Forelimb muscle (tissue), 1 donor: ENCODE results near the gene LOXL4. TPM values are rescaled to one million over a fixed set of nuclear protein-coding genes. Genes with fewer than 3 reads are reported as not detected.

Source experiments
- DNase-seq: peaks from one replicate; pipeline ENCODE4 v3.0.0-alpha.2; 2013; ENCODE audit warnings: low read depth
- polyA plus RNA-seq: library from polyadenylated mRNA; unstranded; fragments of 120-200 nt; gene quantifications from one replicate; pipeline ENCODE4 v1.2.1, GENCODE V29; 2013; ENCODE audit not compliant: insufficient read length

The LOXL4 gene
- polyA plus RNA-seq, 1 donor = 9.5 TPM

GRCh38 chr10:98295401-98295811 is 27.4 kb upstream of the LOXL4 start:
- no peak for DNase-seq

GRCh38 chr10:98294270-98294627 is 26.3 kb upstream of the LOXL4 start:
- no peak for DNase-seq

- DNase-seq = no peak
These were observed 25.7 kb upstream of the LOXL4 start for GRCh38 chr10:98293550-98294269.

DNA sequence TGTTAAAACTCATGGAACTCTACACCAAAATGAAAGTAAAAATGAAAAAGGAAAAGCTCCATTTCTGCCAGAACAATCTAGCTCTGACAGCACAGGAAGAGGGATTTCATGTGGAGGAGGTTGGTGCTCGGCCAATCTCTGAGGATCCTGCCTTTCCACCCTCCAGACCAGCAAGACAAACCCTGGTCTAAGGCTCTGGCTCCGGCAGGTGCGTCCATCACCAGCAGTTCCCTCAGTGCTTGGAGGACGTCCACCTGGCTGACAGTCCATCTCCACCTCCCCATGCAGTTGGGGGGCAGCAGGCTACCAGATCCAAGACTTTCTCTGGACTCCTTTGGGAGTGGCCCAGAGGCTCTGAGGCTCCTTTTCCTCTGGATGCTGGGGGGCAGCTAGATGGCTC is 25.0 kb upstream of the LOXL4 start:
- no peak for DNase-seq

- DNase-seq = no peak
These were observed 21.8 kb upstream of the LOXL4 start for GRCh38 chr10:98289802-98290209.

GRCh38 chr10:98287321-98287720 is 19.3 kb upstream of the LOXL4 start:
- DNase-seq = no peak

GRCh38 chr10:98286419-98286818 is 18.4 kb upstream of the LOXL4 start:
- DNase-seq = no peak

GRCh38 chr10:98285416-98285815 is 17.4 kb upstream of the LOXL4 start:
- no peak for DNase-seq

GRCh38 chr10:98276311-98276710 is 8.3 kb upstream of the LOXL4 start:
- DNase-seq = no peak

- no peak for DNase-seq
These were observed 6.6 kb upstream of the LOXL4 start for GRCh38 chr10:98274562-98274961.

- no peak for DNase-seq
These were observed 5.3 kb upstream of the LOXL4 start for GRCh38 chr10:98273057-98273850.

GRCh38 chr10:98272656-98273055 is 4.7 kb upstream of the LOXL4 start:
- DNase-seq = no peak

DNA sequence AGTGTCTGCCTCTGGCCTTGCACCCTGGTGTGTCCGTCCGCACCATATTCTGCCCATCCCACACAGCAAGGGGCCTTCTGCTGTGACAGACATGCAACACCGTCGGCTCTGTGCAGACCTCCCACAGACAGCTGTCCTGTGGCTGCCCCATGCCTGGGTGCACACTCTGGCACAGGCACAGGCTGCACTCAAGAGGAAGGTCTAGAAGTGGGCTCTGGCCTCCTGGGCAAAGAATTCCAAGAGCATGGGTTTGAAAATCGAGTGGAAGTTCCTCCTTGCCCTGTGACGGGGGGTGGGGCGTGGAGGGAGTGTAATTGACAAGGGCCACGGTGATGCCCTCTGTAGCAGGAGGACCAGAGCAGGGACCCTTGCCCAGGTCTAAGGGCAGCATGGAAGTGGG is 4.3 kb upstream of the LOXL4 start:
- no peak for DNase-seq

DNA sequence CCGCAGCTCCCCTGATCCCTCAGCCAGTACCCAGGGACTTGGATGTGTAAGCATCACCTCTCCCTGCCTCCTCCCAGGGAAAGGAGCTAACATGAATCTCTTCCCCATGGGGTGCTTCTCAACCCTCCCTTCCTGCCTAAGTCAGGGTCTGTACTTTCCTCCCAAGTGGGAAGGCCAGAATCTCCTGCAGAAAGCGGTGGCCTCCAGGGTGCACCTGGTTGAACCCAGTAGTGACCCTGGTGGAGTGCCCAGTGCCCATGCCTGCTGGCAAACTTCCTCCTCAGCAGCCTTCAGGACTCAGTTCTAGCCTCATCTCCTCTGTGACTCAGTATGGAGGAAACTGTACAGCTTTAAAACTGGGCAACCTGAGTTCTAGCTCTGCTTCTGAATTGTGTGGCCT is 2.8 kb upstream of the LOXL4 start:
- DNase-seq = no peak

- DNase-seq = no peak
These were observed 2.2 kb upstream of the LOXL4 start for GRCh38 chr10:98270073-98270740.

DNA sequence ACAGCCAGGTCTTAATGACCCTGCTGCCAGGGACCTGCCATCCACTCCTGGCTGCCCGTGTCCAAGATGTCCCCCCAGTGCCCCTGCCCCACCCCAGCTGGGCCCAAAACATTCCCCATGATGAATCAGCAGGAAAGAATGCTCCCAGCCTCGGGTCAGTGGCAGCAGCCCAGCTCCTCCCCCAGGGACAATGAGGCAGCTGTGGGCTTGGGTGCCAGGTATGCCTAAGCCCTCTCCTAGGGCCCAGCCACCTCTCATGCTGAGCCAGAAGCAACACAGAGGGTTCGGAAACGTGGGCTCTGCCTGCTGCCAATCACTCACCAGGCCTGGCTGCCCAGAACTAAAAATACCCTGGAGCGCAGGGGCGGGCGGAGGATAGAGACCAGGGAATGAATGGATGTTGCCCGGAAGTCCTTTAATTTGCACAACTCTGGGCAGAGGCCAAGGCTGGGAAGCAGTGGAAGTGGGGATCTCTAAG is 1.5 kb upstream of the LOXL4 start:
- no peak for DNase-seq

GRCh38 chr10:98268694-98269431 is 869 bp upstream of the LOXL4 start:
- DNase-seq = no peak

DNA sequence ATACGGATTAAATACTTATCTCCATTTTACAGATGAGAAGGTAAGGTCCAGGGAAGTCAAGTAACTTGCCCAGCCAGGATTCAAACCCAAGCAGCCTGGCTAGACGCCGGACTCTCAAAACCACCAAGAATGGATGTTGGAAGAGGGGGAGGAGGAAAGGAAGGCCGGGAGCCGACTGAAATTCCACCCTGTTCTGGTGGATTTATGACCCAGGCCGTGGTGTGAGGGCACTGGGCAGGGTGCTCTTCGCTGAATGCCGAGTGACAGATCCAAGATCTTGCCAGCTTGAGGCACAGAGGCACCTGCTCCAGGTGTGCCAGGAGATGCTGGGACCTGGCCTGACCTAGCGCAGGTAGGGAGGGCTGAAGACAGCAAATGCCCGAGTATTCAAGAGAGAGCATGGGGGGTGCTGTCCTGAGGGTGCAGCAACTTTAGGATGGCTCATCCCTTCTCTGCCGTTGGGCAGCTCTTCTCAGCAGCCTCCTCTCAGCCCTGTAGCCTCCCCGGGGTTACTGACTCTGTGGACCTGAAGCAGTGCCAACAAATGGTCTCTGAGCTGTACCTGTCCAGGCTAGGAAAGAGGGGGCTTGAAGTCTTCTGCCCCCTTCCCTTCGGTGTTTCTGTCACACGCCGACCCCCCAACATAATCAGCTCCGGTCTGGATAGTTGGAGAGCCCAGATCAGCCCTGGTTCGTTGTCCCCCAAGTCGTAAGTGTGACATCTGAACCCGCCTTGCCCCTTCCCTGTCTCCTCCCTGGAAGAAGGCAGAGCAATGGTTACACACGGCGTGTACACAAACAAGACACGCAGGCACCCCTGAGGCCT is 713 bp downstream of the LOXL4 start:
- no peak for DNase-seq

DNA sequence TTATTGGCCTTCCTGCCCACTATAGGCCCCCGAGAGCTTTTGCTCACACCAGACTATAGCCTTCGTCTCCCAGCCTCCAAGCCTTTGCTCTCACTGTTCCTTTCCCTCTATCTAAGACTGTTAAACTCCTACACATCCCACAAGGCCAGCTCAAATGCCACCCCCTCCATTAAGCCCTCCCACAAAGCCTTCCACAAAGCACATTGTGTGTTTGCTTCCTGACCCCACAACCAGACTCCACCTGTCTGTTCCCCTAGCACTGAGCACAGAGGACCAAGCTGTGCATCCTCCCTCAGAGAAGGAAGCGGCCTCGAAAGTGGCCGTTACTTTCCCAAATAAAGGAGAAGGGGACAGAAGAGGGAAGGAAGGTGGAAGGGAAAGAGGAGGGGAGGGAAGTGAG is 1.3 kb downstream of the LOXL4 start:
- no peak for DNase-seq

GRCh38 chr10:98265403-98266378 is 2.3 kb downstream of the LOXL4 start:
- no peak for DNase-seq
